ENCODE data around the gene TRAF7. TPM values are rescaled to one million over a fixed set of nuclear protein-coding genes. Genes with fewer than 3 reads are reported as not detected.

The TRAF7 gene
- polyA plus RNA-seq, 1 donor from 2014 or later: 30.9 TPM

- no peak for TF ChIP-seq EZH2 (IDR thresholded peaks at IDR 0.05; ENCODE audit: borderline replicate concordance, insufficient read depth, low read length, poor library complexity, severe bottlenecking)
Observed at GRCh38 chr16:2161911-2162310, 6.3 kb downstream of the TRAF7 start (continued).

- Histone ChIP-seq H3K36me3 (ENCODE audit: insufficient read depth, low read length) (no peaks in the 10 kb centered on the region), H3K9me3 (ENCODE audit: low read length) (no peaks in the 10 kb centered on the region), H3K9me2 (ENCODE audit: insufficient read depth, low read length) (no peaks in the 10 kb centered on the region), H3K79me2 (replicated peaks; ENCODE audit: insufficient read depth, low read length) (peaks cover 17% of the 10 kb centered on the region), H2AFZ (ENCODE audit: low read depth, low read length) (no peak overlapping the region), H3F3A (ENCODE audit: insufficient read depth, low read length, poor library complexity, severe bottlenecking) (no peaks in the 10 kb centered on the region), H3K9ac (ENCODE audit: low read length) (no peak overlapping the region), H3K27ac (ENCODE audit: low read length) (no peak overlapping the region), H3K4me2 (ENCODE audit: low read length) (no peak overlapping the region), H4K20me1 (ENCODE audit: insufficient read depth) (no peaks in the 10 kb centered on the region), H3K4me3 (ENCODE audit: low read length) (no peak overlapping the region), H3K27me3 (ENCODE audit: insufficient read depth, low read depth, low read length) (no peaks in the 10 kb centered on the region)
- TF ChIP-seq CTCF (IDR thresholded peaks at IDR 0.05; ENCODE audit: poor library complexity, severe bottlenecking) (no peak), EP300 (conservative IDR thresholded peaks at IDR 0.05; ENCODE audit: poor library complexity, severe bottlenecking) (no peak), MXI1 (conservative IDR thresholded peaks at IDR 0.05; ENCODE audit: poor library complexity, severe bottlenecking) (no peak), RAD21 (conservative IDR thresholded peaks at IDR 0.05) (no peak), REST (IDR thresholded peaks at IDR 0.05; ENCODE audit: borderline replicate concordance) (no peak), POLR2AphosphoS5 (IDR thresholded peaks at IDR 0.05) (no peak)
Observed at GRCh38 chr16:2162676-2163118, 7.1 kb downstream of the TRAF7 start.

GRCh38 chr16:2163211-2163881 is 7.8 kb downstream of the TRAF7 start:
- H3K9me3 ChIP-seq (ENCODE audit: low read length): no peaks in the 10 kb centered on the region
- H2AFZ ChIP-seq (ENCODE audit: low read depth, low read length): no peak overlapping the region
- H3F3A ChIP-seq (ENCODE audit: insufficient read depth, low read length, poor library complexity, severe bottlenecking): no peaks in the 10 kb centered on the region
- TF ChIP-seq TAF1 (IDR thresholded peaks at IDR 0.05; ENCODE audit: low read depth): no peak
- TF ChIP-seq MXI1 (conservative IDR thresholded peaks at IDR 0.05; ENCODE audit: poor library complexity, severe bottlenecking): no peak
- no peak for TF ChIP-seq POLR2AphosphoS5 (IDR thresholded peaks at IDR 0.05)
- TF ChIP-seq SMC3 (conservative IDR thresholded peaks at IDR 0.05; ENCODE audit: poor library complexity): no peak
- no peak for TF ChIP-seq RAD21 (conservative IDR thresholded peaks at IDR 0.05)
- TF ChIP-seq CTCF (IDR thresholded peaks at IDR 0.05; ENCODE audit: poor library complexity, severe bottlenecking): no peak
- TF ChIP-seq EZH2 (IDR thresholded peaks at IDR 0.05; ENCODE audit: borderline replicate concordance, insufficient read depth, low read length, poor library complexity, severe bottlenecking): no peak
- no peak for TF ChIP-seq REST (IDR thresholded peaks at IDR 0.05; ENCODE audit: borderline replicate concordance)
- TF ChIP-seq EP300 (conservative IDR thresholded peaks at IDR 0.05; ENCODE audit: poor library complexity, severe bottlenecking): no peak
- no peak overlapping the region for H3K4me3 ChIP-seq (ENCODE audit: low read length)
- H3K27me3 ChIP-seq (ENCODE audit: insufficient read depth, low read depth, low read length): no peaks in the 10 kb centered on the region
- H3K36me3 ChIP-seq (ENCODE audit: insufficient read depth, low read length): no peaks in the 10 kb centered on the region
- H3K4me2 ChIP-seq (ENCODE audit: low read length): no peak overlapping the region
- peaks cover 11% of the 10 kb centered on the region for H3K79me2 ChIP-seq (replicated peaks; ENCODE audit: insufficient read depth, low read length)
- H3K9ac ChIP-seq (ENCODE audit: low read length): no peak overlapping the region
- H3K27ac ChIP-seq (ENCODE audit: low read length): no peak overlapping the region
- H4K20me1 ChIP-seq (ENCODE audit: insufficient read depth): no peaks in the 10 kb centered on the region
- H3K9me2 ChIP-seq (ENCODE audit: insufficient read depth, low read length): no peaks in the 10 kb centered on the region
